DMS114 treated with DMSO at 0.1 percent for 48 hours (cell line): ENCODE results near the gene CNKSR1.
"Not testable (repeated sequence)": the region's sequence is repeated elsewhere in the genome, so short reads cannot be mapped to it uniquely, and the experiment has no call there.

Experiments used
- DNase-seq: peaks from one replicate; lab custom pipeline; 2025; ENCODE audit not compliant: unreplicated experiment; lab: John Stamatoyannopoulos, UW

The CNKSR1 gene

DNA sequence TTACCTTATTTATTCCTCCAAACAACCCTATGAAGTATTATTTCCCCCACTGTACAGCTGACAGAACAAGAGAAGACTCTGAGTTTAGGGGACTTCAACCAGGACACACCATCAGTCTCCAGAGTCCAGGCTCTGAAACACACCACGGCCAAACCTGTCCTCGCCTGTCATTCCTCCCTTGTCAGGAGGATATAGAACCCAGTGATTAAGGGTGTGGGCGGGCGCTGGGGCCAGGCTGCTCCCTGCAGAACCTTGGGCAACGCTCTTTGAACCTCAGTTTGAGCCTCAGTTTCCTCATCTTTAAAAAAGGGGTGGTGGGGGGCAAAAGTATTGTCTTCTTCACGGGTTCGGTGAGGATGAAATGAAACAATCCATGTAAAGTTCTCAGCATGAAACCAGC, 47.3 kb downstream of the CNKSR1 start:
- DNase-seq, result no peak

GRCh38 chr1:26225033-26225831, 47.9 kb downstream of the CNKSR1 start:
- peak; percentile 43 for DNase-seq

DNA sequence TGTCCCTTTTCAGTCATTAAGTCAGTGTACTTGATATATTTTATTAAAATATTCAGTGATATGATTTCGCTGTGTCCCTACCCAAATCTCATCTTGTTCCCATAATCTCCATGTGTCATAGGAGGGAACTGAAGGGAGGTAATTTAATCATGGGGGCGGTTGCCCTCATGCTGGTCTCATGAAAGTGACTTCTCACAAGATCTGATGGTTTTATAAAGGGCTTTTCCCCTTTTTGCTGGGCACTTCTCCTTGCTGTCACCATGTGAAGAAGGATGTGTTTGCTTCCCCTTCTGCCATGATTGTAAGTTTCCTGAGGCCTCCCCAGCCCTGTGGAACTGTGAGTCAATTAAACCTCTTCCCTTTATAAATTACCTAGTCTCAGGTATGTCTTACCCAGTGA, 53.4 kb downstream of the CNKSR1 start:
- not testable (repeated sequence) for DNase-seq

DNA sequence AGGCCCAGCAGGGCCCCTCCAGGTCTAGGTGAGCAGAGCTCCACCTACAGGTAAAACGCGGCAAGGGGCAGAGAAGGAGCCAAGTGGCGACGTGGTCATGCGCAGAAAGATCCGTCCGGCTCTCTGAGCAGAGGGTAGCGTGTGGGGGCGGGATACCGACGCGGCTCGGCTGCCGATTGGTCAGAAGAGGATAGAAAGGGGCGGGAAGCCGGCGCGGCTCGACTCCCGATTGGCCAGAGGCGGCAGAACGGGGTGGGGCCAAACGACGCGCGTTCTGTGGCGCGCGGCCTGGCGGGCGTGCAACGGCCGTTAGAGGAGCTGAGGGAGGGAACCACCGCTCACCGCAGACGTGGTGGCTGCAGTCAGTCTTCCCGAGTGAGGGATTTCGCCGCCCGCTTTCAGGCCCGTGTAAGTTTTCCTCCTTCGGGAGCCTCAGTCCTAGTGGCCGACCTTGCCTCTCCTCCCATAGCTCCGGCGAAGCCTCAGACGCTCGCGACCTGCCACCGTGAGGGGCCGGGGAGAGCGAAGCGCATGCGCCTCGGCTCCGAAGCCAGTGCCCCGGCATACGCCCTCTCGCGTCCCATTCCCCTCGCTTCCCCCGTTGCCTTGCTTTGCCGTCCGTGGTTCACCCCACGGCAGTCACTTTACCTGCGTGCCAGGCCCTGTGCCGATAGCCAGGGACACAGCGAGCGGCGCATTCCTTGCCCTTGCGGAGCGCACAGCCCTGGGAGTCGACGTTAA, 56.8 kb downstream of the CNKSR1 start, which contains the start of gene CEP85:
TSS of gene CEP85 (plus strand) at position 298 of the 741 bp plus-strand sequence. CDS start 5,584 bp downstream, outside the sequence.
- peak; percentile 95 for DNase-seq

- peak; percentile 29 for DNase-seq
Observed at GRCh38 chr1:26234644-26235370, 57.5 kb downstream of the CNKSR1 start.

DNA sequence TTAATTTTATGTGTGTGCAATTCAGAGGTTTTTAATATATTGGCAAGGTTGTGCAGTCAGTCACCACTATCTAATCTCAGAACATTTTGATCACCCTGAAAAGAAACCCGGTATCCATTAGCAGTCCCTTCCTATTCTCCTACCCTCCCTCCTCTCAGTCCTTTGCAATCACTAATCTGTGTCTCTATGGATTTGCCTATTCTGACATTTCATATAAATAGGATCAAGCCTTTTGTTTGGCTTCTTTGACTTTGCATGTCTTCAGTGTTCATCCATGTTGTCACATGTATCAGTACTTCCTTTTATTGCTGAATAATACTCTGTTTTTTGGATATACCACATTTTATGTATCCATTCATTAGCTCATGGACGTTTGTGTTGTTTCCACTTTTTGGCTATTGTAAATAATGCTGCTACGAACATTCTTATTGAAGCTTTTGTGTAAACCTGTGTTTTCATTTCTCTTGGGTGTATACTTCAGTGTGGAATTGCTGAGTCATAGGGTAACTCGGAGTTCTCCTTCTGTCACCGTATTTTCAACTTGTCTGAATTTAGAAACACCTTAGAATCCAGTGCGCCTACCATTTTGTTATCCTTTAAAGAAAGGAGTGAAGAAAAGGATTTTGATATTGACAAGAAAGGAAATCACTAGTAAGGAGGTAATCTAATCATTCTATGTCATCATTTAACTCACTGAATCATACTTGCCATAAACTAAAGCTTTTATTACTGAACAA, 60.1 kb downstream of the CNKSR1 start:
- no peak for DNase-seq
